ENCODE measurements around the gene TAS2R41. TPM values are rescaled to one million over a fixed set of nuclear protein-coding genes. Genes with fewer than 3 reads are reported as not detected.
"Not testable (repeated sequence)": the region's sequence is repeated elsewhere in the genome, so short reads cannot be mapped to it uniquely, and the experiment has no call there.

The TAS2R41 gene
- total RNA-seq, 1 donor from 2014 or later: not detected

DNA sequence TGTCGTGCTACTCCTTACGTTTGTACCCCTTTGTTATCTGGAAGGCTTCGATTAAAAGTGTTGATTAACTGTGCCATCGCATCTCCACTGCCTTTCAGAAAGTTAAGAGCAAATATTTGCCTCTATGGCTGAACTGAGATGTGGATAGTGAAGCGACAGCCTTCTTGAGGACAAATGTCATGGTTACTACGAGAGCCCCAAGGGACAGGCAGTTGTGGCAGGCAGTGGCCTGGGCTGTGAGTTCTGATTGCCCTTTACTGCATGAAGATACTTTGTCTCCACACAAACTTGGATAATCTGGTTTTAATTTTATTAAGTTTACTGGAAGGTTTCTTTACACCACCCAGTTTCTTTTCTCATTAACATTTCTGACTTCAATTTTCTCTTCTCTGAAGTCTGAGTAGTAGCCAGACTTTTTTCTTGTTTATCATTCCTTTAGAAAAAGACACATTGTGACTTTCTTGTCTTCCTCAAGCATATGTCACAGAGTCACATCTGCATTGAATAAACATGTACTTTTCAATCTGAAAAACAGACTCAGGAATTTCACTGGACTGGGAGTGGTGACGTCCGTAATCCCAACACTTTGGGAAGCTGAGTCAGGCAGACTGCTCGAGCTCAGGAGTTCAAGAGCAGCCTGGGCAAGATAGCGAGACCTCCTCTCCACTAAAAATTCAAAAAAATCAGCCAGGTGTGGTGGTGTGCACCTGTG is 1.5 kb downstream of the TAS2R41 start:
- DNase-seq: no peak
- H3K27ac Mint-ChIP-seq: no peak overlapping the region
- intact Hi-C loops (cut with micrococcal nuclease): no loop called here
- ChIA-PET CTCF (no interaction called here), POLR2A (no interaction called here)
- no peaks in the 10 kb centered on the region for H3K36me3 Mint-ChIP-seq (ENCODE audit: low read depth)
- no peak for ATAC-seq (ENCODE audit: low read depth)
- H3K9me3 Mint-ChIP-seq: peaks cover 5% of the 10 kb centered on the region
- H3K4me1 Mint-ChIP-seq: no peaks in the 10 kb centered on the region
- peaks cover 9% of the 10 kb centered on the region for H3K27me3 Mint-ChIP-seq
- no peak overlapping the region for H3K4me3 Mint-ChIP-seq
- TF ChIP-seq CTCF (IDR thresholded peaks at IDR 0.05): no peak

DNA sequence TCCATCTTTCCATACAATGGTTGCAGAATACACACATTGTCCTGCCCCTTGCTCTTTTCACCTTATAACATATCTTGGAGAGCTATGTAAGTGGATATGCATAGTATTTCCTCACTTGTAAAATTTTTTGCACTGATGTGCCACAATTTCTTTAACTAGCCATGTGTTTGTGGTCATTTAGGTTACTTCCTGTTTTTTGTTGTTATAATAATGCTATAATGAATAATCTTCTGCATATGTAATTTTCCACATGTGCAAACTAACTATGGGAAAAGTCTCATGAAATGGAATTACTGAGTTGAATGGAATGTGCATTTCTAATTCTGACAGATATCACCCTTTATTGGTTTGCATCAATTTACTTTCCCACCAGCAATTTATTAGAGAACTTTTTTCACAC is 2.8 kb downstream of the TAS2R41 start:
- Mint-ChIP-seq H3K36me3 (ENCODE audit: low read depth) (no peaks in the 10 kb centered on the region), H3K4me1 (no peaks in the 10 kb centered on the region), H3K9me3 (no peaks in the 10 kb centered on the region), H3K4me3 (no peak overlapping the region), H3K27me3 (peaks cover 13% of the 10 kb centered on the region), H3K27ac (no peak overlapping the region)
- POLR2A ChIA-PET: no interaction called here
- intact Hi-C loops (cut with micrococcal nuclease): no loop called here
- CTCF ChIA-PET: no interaction called here
- DNase-seq (no peak), ATAC-seq (ENCODE audit: low read depth) (no peak)
- no peak for TF ChIP-seq CTCF (IDR thresholded peaks at IDR 0.05)

GRCh38 chr7:143484119-143484518 is 6.4 kb downstream of the TAS2R41 start:
- ATAC-seq (ENCODE audit: low read depth) (no peak), DNase-seq (no peak)
- Mint-ChIP-seq H3K27ac (no peak overlapping the region), H3K4me3 (no peak overlapping the region), H3K36me3 (ENCODE audit: low read depth) (no peaks in the 10 kb centered on the region), H3K9me3 (no peaks in the 10 kb centered on the region), H3K4me1 (no peaks in the 10 kb centered on the region), H3K27me3 (peaks cover 20% of the 10 kb centered on the region)
- intact Hi-C loops (cut with micrococcal nuclease): no loop called here
- TF ChIP-seq CTCF (IDR thresholded peaks at IDR 0.05): no peak
- ChIA-PET POLR2A (no interaction called here), CTCF (no interaction called here)

DNA sequence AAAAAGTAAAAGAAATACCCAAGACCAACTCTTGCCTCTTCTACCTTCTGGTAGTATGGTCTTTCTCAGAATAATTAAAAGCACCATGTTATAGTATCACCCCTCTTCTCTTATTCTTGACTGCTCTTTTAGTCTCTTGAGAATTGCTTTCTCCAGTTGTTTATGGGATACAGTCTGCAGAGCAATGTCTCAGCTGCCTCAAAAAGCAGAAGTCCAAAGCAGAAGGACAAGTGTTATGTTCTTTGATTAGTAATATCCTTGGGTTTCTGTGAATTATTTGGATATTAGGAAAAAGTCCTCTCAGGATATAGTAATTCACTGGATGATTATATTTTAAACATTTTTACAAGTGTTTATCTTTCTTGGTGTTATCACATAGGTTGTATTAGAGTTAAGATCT is 7.4 kb downstream of the TAS2R41 start:
- CTCF ChIA-PET: no interaction called here
- ATAC-seq (ENCODE audit: low read depth): no peak

DNA sequence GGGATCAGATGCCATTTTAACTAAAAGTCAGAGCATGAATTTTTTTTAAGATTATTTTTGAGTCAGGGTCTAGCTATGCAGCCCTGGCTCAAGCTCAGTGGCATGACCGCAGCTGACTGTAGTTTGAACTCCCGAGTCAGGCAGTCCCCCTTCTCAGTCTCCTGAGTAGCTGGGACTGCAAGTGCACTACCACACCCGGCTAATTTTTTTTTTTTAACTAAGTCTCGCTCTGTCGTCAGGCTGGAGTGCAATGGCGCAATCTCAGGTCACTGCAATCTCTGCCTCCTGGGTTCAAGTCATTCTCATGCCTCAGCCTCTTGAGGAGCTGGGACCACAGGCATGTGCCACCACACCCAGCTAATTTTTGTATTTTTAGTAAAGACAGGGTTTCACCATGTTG is 7.8 kb downstream of the TAS2R41 start:
- intact Hi-C loops (cut with micrococcal nuclease): no loop called here
- Mint-ChIP-seq H3K4me1 (no peaks in the 10 kb centered on the region), H3K27ac (no peak overlapping the region), H3K36me3 (ENCODE audit: low read depth) (no peaks in the 10 kb centered on the region), H3K27me3 (peaks cover 24% of the 10 kb centered on the region), H3K4me3 (no peak overlapping the region), H3K9me3 (no peaks in the 10 kb centered on the region)
- TF ChIP-seq CTCF (IDR thresholded peaks at IDR 0.05): no peak
- ChIA-PET CTCF (no interaction called here), POLR2A (no interaction called here)
- no peak for DNase-seq
- ATAC-seq (ENCODE audit: low read depth): no peak

More for the DNA sequence above, 7.4 kb downstream of the TAS2R41 start:
- intact Hi-C loops (cut with micrococcal nuclease): no loop called here
- Mint-ChIP-seq H3K27me3 (peaks cover 24% of the 10 kb centered on the region), H3K4me3 (no peak overlapping the region), H3K4me1 (no peaks in the 10 kb centered on the region), H3K36me3 (ENCODE audit: low read depth) (no peaks in the 10 kb centered on the region), H3K27ac (no peak overlapping the region), H3K9me3 (no peaks in the 10 kb centered on the region)
- no peak for DNase-seq
- TF ChIP-seq CTCF (IDR thresholded peaks at IDR 0.05): no peak
- POLR2A ChIA-PET: no interaction called here

GRCh38 chr7:143486266-143486665 is 8.6 kb downstream of the TAS2R41 start:
- POLR2A ChIA-PET; H3K36me3 Mint-ChIP-seq (ENCODE audit: low read depth); H3K27ac Mint-ChIP-seq; intact Hi-C loops (cut with micrococcal nuclease); ATAC-seq (ENCODE audit: low read depth); H3K4me3 Mint-ChIP-seq; H3K9me3 Mint-ChIP-seq; DNase-seq; H3K4me1 Mint-ChIP-seq; CTCF ChIA-PET: not testable (repeated sequence)
- peaks cover 24% of the 10 kb centered on the region for H3K27me3 Mint-ChIP-seq
